Measurements from ENCODE around the gene PLSCR5. TPM values are rescaled to one million over a fixed set of nuclear protein-coding genes. Genes with fewer than 3 reads are reported as not detected.
A peak's percentile ranks its signal among the peaks of the same experiment; 100 is the strongest.

PLSCR5 gene
- total and polyA plus RNA-seq, 2 donors: 0.21 TPM; not detected in 1

DNA sequence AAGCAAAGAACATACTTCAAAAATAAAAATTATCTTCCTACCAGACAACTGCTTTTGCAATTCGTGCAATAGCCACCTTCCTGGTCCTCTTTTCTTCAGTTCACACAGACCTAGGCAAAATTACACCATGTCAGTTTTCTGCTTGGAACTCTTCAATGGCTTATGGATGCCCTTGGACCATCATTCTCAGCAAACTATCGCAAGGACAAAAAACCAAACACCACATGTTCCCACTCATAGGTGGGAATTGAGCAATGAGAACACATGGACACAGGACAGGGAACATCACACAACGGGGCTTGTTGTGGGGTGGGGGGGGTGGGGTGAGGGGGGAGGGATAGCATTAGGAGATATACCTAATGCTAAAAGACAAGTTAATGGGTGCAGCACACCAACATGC, 29.2 kb upstream of the PLSCR5 start:
- no peaks in the 10 kb centered on the region for H3K4me1 ChIP-seq (ENCODE audit: control insufficient read depth in 2 of 2, insufficient read depth in 2 of 2, low read length in 2 of 2)
- no peaks in the 10 kb centered on the region for H3K9me3 ChIP-seq (ENCODE audit: control insufficient read depth in 2 of 2, insufficient read depth in 1 of 2, low read length in 1 of 2)
- H3K4me3 ChIP-seq (ENCODE audit: low read length in 2 of 2): no peak overlapping the region
- no peak for DNase-seq (ENCODE audit: low read depth in 6 of 9, low spot score in 9 of 9)
- 93% methylated on average over 3 of the region's 3 CpGs for WGBS
- no peaks in the 10 kb centered on the region for H3K36me3 ChIP-seq (ENCODE audit: control insufficient read depth in 2 of 2, insufficient read depth in 2 of 2, low read length in 1 of 2)
- H3K27me3 ChIP-seq (ENCODE audit: control insufficient read depth in 2 of 2, insufficient read depth in 1 of 2, low read length in 1 of 2): no peaks in the 10 kb centered on the region
- no peak overlapping the region for H3K27ac ChIP-seq (ENCODE audit: low read depth in 1 of 2, low read length in 1 of 2)

DNA sequence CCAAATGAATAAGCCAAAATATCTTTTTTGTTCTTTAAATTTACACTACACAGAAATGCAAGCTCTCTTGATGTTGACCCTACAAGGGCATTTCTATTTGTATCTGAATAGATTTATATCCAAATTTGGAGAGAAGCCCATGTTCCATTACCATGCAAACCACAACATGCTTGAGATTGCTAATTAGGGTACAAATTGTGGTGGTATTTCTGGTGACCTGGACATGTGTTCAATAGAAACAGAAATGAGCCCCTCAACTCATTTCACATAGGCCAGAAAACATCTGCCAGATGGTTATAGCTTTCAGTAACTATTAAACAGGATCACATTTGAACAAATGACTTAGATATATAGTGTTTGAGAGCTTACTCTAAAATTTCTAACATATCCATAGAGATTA, 23.5 kb upstream of the PLSCR5 start:
- no peak for DNase-seq (ENCODE audit: low read depth in 6 of 9, low spot score in 9 of 9)
- no peaks in the 10 kb centered on the region for H3K9me3 ChIP-seq (ENCODE audit: control insufficient read depth in 2 of 2, insufficient read depth in 1 of 2, low read length in 1 of 2)
- no peaks in the 10 kb centered on the region for H3K4me1 ChIP-seq (ENCODE audit: control insufficient read depth in 2 of 2, insufficient read depth in 2 of 2, low read length in 2 of 2)
- H3K27ac ChIP-seq (ENCODE audit: low read depth in 1 of 2, low read length in 1 of 2): no peak overlapping the region
- H3K36me3 ChIP-seq (ENCODE audit: control insufficient read depth in 2 of 2, insufficient read depth in 2 of 2, low read length in 1 of 2): no peaks in the 10 kb centered on the region
- H3K4me3 ChIP-seq (ENCODE audit: low read length in 2 of 2): no peak overlapping the region
- H3K27me3 ChIP-seq (ENCODE audit: control insufficient read depth in 2 of 2, insufficient read depth in 1 of 2, low read length in 1 of 2): no peaks in the 10 kb centered on the region

GRCh38 chr3:146626403-146627122, 21.4 kb upstream of the PLSCR5 start:
- Histone ChIP-seq H3K4me1 (ENCODE audit: control insufficient read depth in 2 of 2, insufficient read depth in 2 of 2, low read length in 2 of 2) (no peaks in the 10 kb centered on the region), H3K36me3 (ENCODE audit: control insufficient read depth in 2 of 2, insufficient read depth in 2 of 2, low read length in 1 of 2) (no peaks in the 10 kb centered on the region), H3K9me3 (ENCODE audit: control insufficient read depth in 2 of 2, insufficient read depth in 1 of 2, low read length in 1 of 2) (no peaks in the 10 kb centered on the region), H3K27me3 (ENCODE audit: control insufficient read depth in 2 of 2, insufficient read depth in 1 of 2, low read length in 1 of 2) (no peaks in the 10 kb centered on the region), H3K4me3 (ENCODE audit: low read length in 2 of 2) (no peak overlapping the region), H3K27ac (ENCODE audit: low read depth in 1 of 2, low read length in 1 of 2) (no peak overlapping the region)
- WGBS: 96% methylated on average over 8 of the region's 8 CpGs
- DNase-seq (ENCODE audit: low read depth in 6 of 9, low spot score in 9 of 9): no peak

- 82% methylated on average over 3 of the region's 3 CpGs for WGBS
- Histone ChIP-seq H3K27me3 (ENCODE audit: control insufficient read depth in 2 of 2, insufficient read depth in 1 of 2, low read length in 1 of 2) (no peaks in the 10 kb centered on the region), H3K4me1 (ENCODE audit: control insufficient read depth in 2 of 2, insufficient read depth in 2 of 2, low read length in 2 of 2) (no peaks in the 10 kb centered on the region), H3K36me3 (ENCODE audit: control insufficient read depth in 2 of 2, insufficient read depth in 2 of 2, low read length in 1 of 2) (no peaks in the 10 kb centered on the region), H3K27ac (ENCODE audit: low read depth in 1 of 2, low read length in 1 of 2) (no peak overlapping the region), H3K9me3 (ENCODE audit: control insufficient read depth in 2 of 2, insufficient read depth in 1 of 2, low read length in 1 of 2) (no peaks in the 10 kb centered on the region), H3K4me3 (ENCODE audit: low read length in 2 of 2) (no peak overlapping the region)
- DNase-seq (ENCODE audit: low read depth in 6 of 9, low spot score in 9 of 9): peak in 1 of 9 donors; percentile 2
Measured at GRCh38 chr3:146625186-146625775, 20.1 kb upstream of the PLSCR5 start.

GRCh38 chr3:146621723-146622122, 16.6 kb upstream of the PLSCR5 start:
- Histone ChIP-seq H3K4me3 (ENCODE audit: low read length in 2 of 2) (no peak overlapping the region), H3K27ac (ENCODE audit: low read depth in 1 of 2, low read length in 1 of 2) (no peak overlapping the region)

DNA sequence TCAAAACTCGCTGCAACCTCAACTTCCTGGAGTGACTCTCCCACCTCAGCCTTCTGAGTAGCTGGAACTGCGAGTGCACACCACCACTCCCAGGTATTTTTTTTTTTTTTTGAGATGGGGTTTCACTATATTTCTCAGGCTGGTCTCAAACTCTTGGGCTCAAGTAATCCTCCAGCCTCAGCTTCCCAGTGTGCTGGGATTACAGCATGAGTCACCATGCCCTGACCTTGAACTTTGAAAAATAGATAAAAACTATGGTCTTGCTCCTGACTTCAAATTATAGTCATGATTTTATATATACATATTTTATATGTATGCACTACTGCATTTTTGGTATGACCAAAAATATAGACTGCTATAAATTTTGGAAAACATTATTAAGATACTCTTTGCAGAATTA, 6.9 kb upstream of the PLSCR5 start:
- Histone ChIP-seq H3K27ac (ENCODE audit: low read depth in 1 of 2, low read length in 1 of 2) (no peak overlapping the region), H3K9me3 (ENCODE audit: control insufficient read depth in 2 of 2, insufficient read depth in 1 of 2, low read length in 1 of 2) (no peaks in the 10 kb centered on the region), H3K4me1 (ENCODE audit: control insufficient read depth in 2 of 2, insufficient read depth in 2 of 2, low read length in 2 of 2) (no peaks in the 10 kb centered on the region), H3K27me3 (ENCODE audit: control insufficient read depth in 2 of 2, insufficient read depth in 1 of 2, low read length in 1 of 2) (no peaks in the 10 kb centered on the region), H3K36me3 (ENCODE audit: control insufficient read depth in 2 of 2, insufficient read depth in 2 of 2, low read length in 1 of 2) (no peaks in the 10 kb centered on the region), H3K4me3 (ENCODE audit: low read length in 2 of 2) (no peak overlapping the region)
- WGBS: 78% methylated on average over 2 of the region's 2 CpGs
- DNase-seq (ENCODE audit: low read depth in 6 of 9, low spot score in 9 of 9): no peak

More at GRCh38 chr3:146621723-146622122, 16.6 kb upstream of the PLSCR5 start:
- no peaks in the 10 kb centered on the region for H3K4me1 ChIP-seq (ENCODE audit: control insufficient read depth in 2 of 2, insufficient read depth in 2 of 2, low read length in 2 of 2)
- no peaks in the 10 kb centered on the region for H3K27me3 ChIP-seq (ENCODE audit: control insufficient read depth in 2 of 2, insufficient read depth in 1 of 2, low read length in 1 of 2)
- no peaks in the 10 kb centered on the region for H3K36me3 ChIP-seq (ENCODE audit: control insufficient read depth in 2 of 2, insufficient read depth in 2 of 2, low read length in 1 of 2)
- H3K9me3 ChIP-seq (ENCODE audit: control insufficient read depth in 2 of 2, insufficient read depth in 1 of 2, low read length in 1 of 2): no peaks in the 10 kb centered on the region
- DNase-seq (ENCODE audit: low read depth in 6 of 9, low spot score in 9 of 9): no peak

GRCh38 chr3:146611096-146611495, 6.0 kb upstream of the PLSCR5 start:
- H3K4me1 ChIP-seq (ENCODE audit: control insufficient read depth in 2 of 2, insufficient read depth in 2 of 2, low read length in 2 of 2): no peaks in the 10 kb centered on the region
- no peak overlapping the region for H3K4me3 ChIP-seq (ENCODE audit: low read length in 2 of 2)
- WGBS: 90% methylated on average over 3 of the region's 3 CpGs
- H3K36me3 ChIP-seq (ENCODE audit: control insufficient read depth in 2 of 2, insufficient read depth in 2 of 2, low read length in 1 of 2): no peaks in the 10 kb centered on the region
- no peaks in the 10 kb centered on the region for H3K27me3 ChIP-seq (ENCODE audit: control insufficient read depth in 2 of 2, insufficient read depth in 1 of 2, low read length in 1 of 2)
- H3K27ac ChIP-seq (ENCODE audit: low read depth in 1 of 2, low read length in 1 of 2): no peak overlapping the region
- DNase-seq (ENCODE audit: low read depth in 6 of 9, low spot score in 9 of 9): no peak
- no peaks in the 10 kb centered on the region for H3K9me3 ChIP-seq (ENCODE audit: control insufficient read depth in 2 of 2, insufficient read depth in 1 of 2, low read length in 1 of 2)

DNA sequence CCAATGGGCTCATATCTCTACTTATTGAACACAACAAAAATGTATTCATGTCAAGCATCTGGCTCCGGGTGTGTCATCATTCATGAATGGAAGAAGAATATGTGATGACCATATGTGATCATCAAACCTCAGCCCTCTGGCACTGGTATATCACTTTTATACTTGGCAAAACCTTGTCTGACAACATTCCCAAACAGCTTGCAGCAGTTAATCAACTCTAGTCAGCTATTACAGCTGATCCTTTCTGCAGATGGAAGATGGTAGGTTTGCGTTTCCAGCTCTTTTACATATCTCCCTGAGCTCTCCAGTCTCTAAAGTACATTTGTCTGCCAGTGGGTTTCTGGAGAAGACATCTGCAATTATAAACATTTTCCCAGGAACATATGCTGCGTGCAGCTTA, 6.6 kb downstream of the PLSCR5 start:
- Histone ChIP-seq H3K27me3 (ENCODE audit: control insufficient read depth in 2 of 2, insufficient read depth in 1 of 2, low read length in 1 of 2) (no peaks in the 10 kb centered on the region), H3K9me3 (ENCODE audit: control insufficient read depth in 2 of 2, insufficient read depth in 1 of 2, low read length in 1 of 2) (no peaks in the 10 kb centered on the region), H3K27ac (ENCODE audit: low read depth in 1 of 2, low read length in 1 of 2) (no peak overlapping the region), H3K4me1 (ENCODE audit: control insufficient read depth in 2 of 2, insufficient read depth in 2 of 2, low read length in 2 of 2) (no peaks in the 10 kb centered on the region), H3K36me3 (ENCODE audit: control insufficient read depth in 2 of 2, insufficient read depth in 2 of 2, low read length in 1 of 2) (no peaks in the 10 kb centered on the region), H3K4me3 (ENCODE audit: low read length in 2 of 2) (no peak overlapping the region)
- 94% methylated on average over 3 of the region's 3 CpGs for WGBS
- no peak for DNase-seq (ENCODE audit: low read depth in 6 of 9, low spot score in 9 of 9)

GRCh38 chr3:146594843-146595482, 10.2 kb downstream of the PLSCR5 start:
- 80% methylated on average over 7 of the region's 7 CpGs for WGBS
- no peak overlapping the region for H3K27ac ChIP-seq (ENCODE audit: low read depth in 1 of 2, low read length in 1 of 2)

More at GRCh38 chr3:146594843-146595482, 10.2 kb downstream of the PLSCR5 start:
- H3K4me1 ChIP-seq (ENCODE audit: control insufficient read depth in 2 of 2, insufficient read depth in 2 of 2, low read length in 2 of 2): no peaks in the 10 kb centered on the region
- H3K4me3 ChIP-seq (ENCODE audit: low read length in 2 of 2): no peak overlapping the region
- no peaks in the 10 kb centered on the region for H3K9me3 ChIP-seq (ENCODE audit: control insufficient read depth in 2 of 2, insufficient read depth in 1 of 2, low read length in 1 of 2)
- DNase-seq (ENCODE audit: low read depth in 6 of 9, low spot score in 9 of 9): peak in 3 of 9 donors; percentile 2 to 29 (median 3)
- H3K27me3 ChIP-seq (ENCODE audit: control insufficient read depth in 2 of 2, insufficient read depth in 1 of 2, low read length in 1 of 2): no peaks in the 10 kb centered on the region
- no peaks in the 10 kb centered on the region for H3K36me3 ChIP-seq (ENCODE audit: control insufficient read depth in 2 of 2, insufficient read depth in 2 of 2, low read length in 1 of 2)

All from thymus (tissue), 11 donors.